ENCODE results near the gene MYMK. TPM values are rescaled to one million over a fixed set of nuclear protein-coding genes. Genes with fewer than 3 reads are reported as not detected.
A peak's percentile ranks its signal among the peaks of the same experiment; 100 is the strongest.

MYMK gene
- total and polyA plus RNA-seq, 10 donors: not detected

DNA sequence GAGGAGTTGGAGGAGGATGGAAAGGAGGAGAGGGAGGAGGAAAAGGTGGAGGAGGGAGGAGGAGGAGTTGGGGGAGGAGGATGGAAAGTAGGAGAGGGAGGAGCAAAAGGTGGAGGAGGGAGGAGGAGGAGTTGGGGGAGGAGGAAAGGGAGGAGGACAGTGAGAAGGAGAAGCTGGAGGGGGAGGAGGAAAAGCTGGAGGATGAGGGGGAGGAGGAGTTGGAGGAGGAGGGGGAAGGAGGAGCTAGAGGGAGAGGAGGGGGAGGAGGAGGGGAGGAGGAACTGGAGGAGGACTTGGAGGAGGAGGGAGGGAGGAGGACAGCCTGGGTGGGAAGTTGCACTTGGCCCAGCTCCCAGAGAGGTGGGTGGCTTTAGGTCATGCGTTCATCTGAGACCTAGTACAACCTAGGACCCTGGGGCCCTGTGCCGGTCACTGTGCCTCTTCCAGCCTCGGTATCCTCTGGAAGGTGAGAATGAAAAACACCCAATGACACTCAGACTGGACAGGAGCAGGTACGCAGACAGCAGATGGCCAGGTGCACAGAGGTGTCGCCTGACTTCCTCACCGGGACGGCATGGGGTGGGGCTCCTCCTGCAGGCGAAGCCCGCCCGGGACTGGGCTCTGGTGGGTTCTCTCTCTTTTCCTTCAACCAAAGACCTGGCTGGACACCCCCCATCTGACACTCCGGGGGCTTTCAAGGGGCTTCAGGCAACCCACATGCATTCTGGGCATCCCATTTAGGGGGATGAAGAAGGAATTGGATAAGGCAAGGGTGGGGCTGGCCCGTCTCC, 33.7 kb downstream of the MYMK start:
- intact Hi-C loops (cut with DNase I; ENCODE audit: low total_unique reads): no loop called here
- H3K36me3 ChIP-seq: no peaks in the 10 kb centered on the region
- H3K27me3 ChIP-seq (replicated peaks in 1 of 7): peaks cover 0 to 38% (median 0%) of the 10 kb centered on the region in 7 donors
- H3K4me3 ChIP-seq: no peak overlapping the region
- WGBS, 5 donors: 76 to 86% (median 83%) methylated on average over 12 of the region's 12 CpGs
- peak; percentile 60 for DNase-seq
- no peak for TF ChIP-seq POLR2AphosphoS5 (IDR thresholded peaks at IDR 0.05)
- H3K27ac ChIP-seq: peak overlapping the region in 5 of 8 donors; percentile 57 to 79 (median 77)
- H3K9me3 ChIP-seq: no peaks in the 10 kb centered on the region
- H3K4me1 ChIP-seq: peaks cover 1 to 42% (median 21%) of the 10 kb centered on the region in 6 donors

DNA sequence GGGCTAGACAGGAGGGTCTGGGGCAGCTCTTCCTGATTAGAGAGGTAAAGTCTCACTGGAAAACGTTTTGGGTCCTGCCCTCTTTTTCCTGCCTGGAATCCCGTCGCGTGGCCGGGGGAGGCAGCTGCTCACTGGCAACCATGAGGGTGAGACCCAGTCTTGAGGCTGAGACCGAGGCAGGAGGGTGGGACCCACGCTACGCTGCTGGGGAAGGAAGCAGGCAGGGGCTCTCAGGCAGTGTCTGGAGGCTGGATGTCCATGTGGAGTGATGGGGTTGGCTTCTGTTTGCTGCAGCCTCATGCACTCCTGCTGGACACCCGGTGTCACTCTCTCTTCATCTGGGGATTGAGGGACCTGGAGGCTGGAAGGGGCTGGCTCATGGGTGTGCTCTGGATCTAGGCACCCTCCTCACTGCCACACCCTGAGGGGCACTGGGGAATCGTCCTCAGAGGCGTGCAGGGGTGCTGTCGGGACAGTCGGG, 34.5 kb downstream of the MYMK start:
- WGBS, 5 donors: 68 to 85% (median 73%) methylated on average over 13 of the region's 13 CpGs

DNA sequence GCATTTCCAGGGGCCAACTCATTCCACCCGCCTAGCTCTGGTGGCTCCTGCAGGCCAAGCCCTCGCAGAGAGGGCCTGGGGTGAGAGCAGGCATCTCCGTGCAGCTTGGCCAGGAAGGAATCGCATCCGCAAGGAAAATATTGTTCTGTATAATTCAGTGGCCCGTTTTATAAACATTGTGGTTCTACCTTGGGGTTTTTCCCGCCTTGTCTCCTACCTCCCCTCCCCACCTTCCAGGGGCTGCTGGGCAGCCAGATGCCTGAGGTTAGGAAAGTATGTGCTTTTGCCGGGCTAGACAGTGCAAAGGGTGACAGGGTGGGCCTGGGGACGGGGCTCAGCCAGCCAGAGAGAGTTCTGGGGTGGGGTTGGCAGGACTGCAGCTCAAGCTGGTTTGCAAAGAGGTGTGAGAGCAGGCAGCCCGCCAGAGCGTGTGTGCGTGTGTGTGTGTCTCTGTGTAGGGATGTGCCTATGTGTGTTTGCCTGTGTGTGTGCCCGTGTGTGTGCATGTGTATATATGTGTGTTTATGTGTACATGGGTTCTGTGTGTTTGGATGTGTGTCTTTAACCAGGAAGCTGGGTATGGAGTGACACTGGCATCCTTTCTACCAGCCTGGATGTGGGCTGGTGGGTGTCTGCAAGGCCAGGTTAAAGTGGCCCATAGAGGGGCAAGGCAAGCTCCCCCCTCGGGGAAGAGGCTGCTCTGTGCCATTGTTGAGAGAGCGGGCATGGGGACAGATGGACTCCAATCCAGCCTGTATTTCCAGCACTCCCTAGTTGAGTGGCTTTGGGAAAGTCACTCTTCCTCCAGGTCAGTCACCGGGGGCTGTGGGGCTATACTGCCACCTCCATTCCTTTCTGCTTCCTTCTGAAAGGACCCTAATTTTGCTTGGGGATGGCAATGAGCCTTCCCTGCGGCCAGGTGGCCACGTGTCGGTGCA, 35.2 kb downstream of the MYMK start:
- Histone ChIP-seq H3K4me3 (no peak overlapping the region), H3K27ac (peak overlapping the region in 1 of 8 donors; percentile 28), H3K27me3 (replicated peaks in 1 of 7) (peaks cover 0 to 45% (median 0%) of the 10 kb centered on the region in 7 donors), H3K9me3 (no peaks in the 10 kb centered on the region), H3K36me3 (no peaks in the 10 kb centered on the region), H3K4me1 (peaks cover 4 to 47% (median 25%) of the 10 kb centered on the region in 6 donors)
- TF ChIP-seq, protein P1, sequence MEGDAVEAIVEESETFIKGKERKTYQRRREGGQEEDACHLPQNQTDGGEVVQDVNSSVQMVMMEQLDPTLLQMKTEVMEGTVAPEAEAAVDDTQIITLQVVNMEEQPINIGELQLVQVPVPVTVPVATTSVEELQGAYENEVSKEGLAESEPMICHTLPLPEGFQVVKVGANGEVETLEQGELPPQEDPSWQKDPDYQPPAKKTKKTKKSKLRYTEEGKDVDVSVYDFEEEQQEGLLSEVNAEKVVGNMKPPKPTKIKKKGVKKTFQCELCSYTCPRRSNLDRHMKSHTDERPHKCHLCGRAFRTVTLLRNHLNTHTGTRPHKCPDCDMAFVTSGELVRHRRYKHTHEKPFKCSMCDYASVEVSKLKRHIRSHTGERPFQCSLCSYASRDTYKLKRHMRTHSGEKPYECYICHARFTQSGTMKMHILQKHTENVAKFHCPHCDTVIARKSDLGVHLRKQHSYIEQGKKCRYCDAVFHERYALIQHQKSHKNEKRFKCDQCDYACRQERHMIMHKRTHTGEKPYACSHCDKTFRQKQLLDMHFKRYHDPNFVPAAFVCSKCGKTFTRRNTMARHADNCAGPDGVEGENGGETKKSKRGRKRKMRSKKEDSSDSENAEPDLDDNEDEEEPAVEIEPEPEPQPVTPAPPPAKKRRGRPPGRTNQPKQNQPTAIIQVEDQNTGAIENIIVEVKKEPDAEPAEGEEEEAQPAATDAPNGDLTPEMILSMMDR (IDR thresholded peaks at IDR 0.05 in 8 of 11, conservative IDR thresholded peaks at IDR 0.05 in 3 of 11): no peak
- 86 to 93% (median 89%) methylated on average over 19 of the region's 19 CpGs for WGBS, 5 donors
- peak; percentile 71 for DNase-seq
- intact Hi-C loops (cut with DNase I; ENCODE audit: low total_unique reads): loop anchor here (5.0 kb wide), 1 partner anchor 302 kb away; no protein-coding TSS in a partner anchor

More for the DNA sequence above, 34.5 kb downstream of the MYMK start:
- peak; percentile 46 for DNase-seq
- H3K27ac ChIP-seq: peak overlapping the region in 1 of 8 donors; percentile 28
- no peaks in the 10 kb centered on the region for H3K36me3 ChIP-seq
- intact Hi-C loops (cut with DNase I; ENCODE audit: low total_unique reads): no loop called here
- no peak overlapping the region for H3K4me3 ChIP-seq
- peaks cover 4 to 47% (median 25%) of the 10 kb centered on the region in 6 donors for H3K4me1 ChIP-seq
- H3K9me3 ChIP-seq: no peaks in the 10 kb centered on the region
- TF ChIP-seq POLR2AphosphoS5 (IDR thresholded peaks at IDR 0.05) (no peak), POLR2A (IDR thresholded peaks at IDR 0.05) (no peak)
- TF ChIP-seq, protein P1 (IDR thresholded peaks at IDR 0.05 in 8 of 11, conservative IDR thresholded peaks at IDR 0.05 in 3 of 11): no peak
- H3K27me3 ChIP-seq (replicated peaks in 1 of 7): peaks cover 0 to 42% (median 0%) of the 10 kb centered on the region in 7 donors

DNA sequence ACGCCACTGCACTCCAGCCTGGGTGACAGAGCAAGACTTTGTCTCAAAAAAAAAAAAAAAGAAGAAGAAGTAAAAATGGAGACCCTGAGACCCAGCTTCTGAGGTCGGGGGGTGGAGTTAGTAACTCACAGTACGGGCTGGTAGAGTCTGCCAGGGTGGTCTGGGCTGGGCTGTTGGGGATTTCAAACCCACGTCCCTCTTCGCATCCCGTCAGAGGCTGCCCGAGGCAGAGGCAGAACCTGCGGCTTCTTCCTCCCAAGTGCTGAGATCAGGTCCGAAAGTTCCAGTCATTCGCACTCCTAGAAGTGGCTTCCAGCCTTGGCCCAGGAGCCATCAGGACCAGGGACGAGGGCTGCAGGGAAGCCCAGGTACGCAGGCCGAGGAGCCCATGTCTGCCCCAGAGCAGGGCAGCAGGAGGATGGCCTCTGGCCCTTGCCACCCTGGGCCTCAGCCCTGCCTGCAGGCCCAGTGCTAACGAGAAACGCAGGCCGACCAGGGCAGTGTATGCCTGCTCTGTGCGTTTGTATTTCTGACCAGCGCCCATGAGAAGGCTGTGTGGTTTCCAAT, 36.0 kb downstream of the MYMK start:
- H3K36me3 ChIP-seq: no peaks in the 10 kb centered on the region
- TF ChIP-seq POLR2AphosphoS5 (IDR thresholded peaks at IDR 0.05) (no peak), POLR2A (IDR thresholded peaks at IDR 0.05) (no peak)
- TF ChIP-seq, protein P1 (IDR thresholded peaks at IDR 0.05 in 8 of 11, conservative IDR thresholded peaks at IDR 0.05 in 3 of 11): no peak
- no peaks in the 10 kb centered on the region for H3K9me3 ChIP-seq
- H3K4me3 ChIP-seq: no peak overlapping the region
- peaks cover 0 to 45% (median 0%) of the 10 kb centered on the region in 7 donors for H3K27me3 ChIP-seq (replicated peaks in 1 of 7)
- peaks cover 4 to 47% (median 25%) of the 10 kb centered on the region in 6 donors for H3K4me1 ChIP-seq
- DNase-seq: no peak
- no peak overlapping the region for H3K27ac ChIP-seq
- 85 to 94% (median 91%) methylated on average over 16 to 18 of the region's 18 CpGs for WGBS, 5 donors
- intact Hi-C loops (cut with DNase I; ENCODE audit: low total_unique reads): loop anchor here (5.0 kb wide), 1 partner anchor 301 kb away; no protein-coding TSS in a partner anchor

All from spleen (tissue), 11 donors.